DMS53 (cell line): ENCODE measurements around the gene LARP1.
"Not testable (repeated sequence)": the region's sequence is repeated elsewhere in the genome, so short reads cannot be mapped to it uniquely, and the experiment has no call there.

Experiments used
- DNase-seq: peaks from one replicate; lab custom pipeline; 2025; lab: John Stamatoyannopoulos, UW

The LARP1 gene

GRCh38 chr5:154793599-154794524, 38.7 kb downstream of the LARP1 start:
- DNase-seq, result no peak

DNA sequence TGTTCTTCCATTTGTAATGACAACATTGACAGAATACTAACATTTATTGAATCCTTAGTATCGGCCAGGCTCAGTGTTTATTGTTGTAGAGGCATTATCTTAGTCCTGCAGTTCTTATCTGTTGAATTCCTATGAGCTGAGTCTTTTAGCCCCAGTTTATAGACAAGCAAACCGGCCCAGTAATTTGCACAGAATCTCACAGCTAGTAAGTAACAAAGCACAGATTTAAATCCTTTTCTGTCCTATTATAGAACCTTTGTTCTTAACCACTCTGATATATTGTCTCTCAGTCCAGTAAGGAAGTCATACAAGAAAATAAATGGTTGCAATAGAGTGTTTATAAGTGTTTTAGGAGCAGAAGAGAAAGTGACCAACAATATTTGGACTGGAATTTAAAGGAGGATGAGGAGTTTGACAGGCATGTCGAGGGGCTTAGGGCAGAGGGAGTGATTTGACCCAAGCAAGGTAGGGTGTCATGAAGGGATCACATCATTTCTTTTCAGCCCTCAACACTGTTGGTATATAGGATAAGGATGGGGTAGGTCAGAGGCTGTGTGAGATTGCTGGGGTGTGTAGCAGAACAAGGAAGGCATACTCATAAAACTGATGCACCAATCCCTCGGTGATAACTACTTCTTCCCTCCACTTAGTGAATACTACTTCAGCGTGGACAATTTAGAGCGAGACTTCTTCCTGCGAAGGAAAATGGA, 39.5 kb downstream of the LARP1 start:
- DNase-seq, result no peak

GRCh38 chr5:154795235-154795596, 40.0 kb downstream of the LARP1 start:
- DNase-seq, result no peak

- DNase-seq, result no peak
These were observed 42.6 kb downstream of the LARP1 start for GRCh38 chr5:154797762-154798161.

GRCh38 chr5:154800582-154800981, 45.4 kb downstream of the LARP1 start:
- DNase-seq, result no peak

DNA sequence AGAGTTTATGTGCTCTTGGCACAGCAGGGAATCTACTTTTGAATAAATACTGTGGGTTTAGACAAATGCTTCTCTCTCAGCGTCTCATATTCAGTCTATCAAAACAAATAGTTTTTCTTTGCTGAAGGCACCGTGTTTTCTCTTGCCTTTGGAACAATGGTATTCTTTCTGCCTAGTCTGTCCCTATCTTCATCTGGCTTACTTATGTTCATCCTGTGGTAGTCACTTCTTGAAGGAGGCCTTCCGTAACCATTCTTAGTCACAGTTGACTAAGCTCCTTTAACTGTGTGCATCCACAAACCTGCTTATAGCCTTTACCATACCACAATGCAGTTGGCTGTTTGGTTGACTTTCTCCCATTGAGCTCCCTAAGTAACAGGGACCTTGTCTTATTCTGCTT, 45.9 kb downstream of the LARP1 start:
- no peak for DNase-seq

DNA sequence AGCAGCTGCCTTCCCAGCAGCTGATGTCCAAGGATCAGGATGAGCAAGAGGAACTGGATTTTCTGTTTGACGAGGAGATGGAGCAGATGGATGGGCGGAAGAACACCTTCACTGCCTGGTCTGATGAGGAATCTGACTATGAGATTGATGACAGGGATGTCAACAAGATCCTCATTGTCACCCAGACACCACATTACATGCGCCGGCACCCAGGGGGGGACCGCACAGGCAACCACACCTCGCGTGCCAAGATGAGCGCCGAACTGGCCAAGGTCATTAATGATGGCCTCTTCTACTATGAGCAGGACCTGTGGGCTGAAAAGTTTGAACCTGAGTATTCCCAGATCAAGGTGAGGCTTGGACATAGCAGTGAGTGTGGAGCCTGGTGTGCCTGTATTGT, 46.9 kb downstream of the LARP1 start:
- DNase-seq, result no peak

DNA sequence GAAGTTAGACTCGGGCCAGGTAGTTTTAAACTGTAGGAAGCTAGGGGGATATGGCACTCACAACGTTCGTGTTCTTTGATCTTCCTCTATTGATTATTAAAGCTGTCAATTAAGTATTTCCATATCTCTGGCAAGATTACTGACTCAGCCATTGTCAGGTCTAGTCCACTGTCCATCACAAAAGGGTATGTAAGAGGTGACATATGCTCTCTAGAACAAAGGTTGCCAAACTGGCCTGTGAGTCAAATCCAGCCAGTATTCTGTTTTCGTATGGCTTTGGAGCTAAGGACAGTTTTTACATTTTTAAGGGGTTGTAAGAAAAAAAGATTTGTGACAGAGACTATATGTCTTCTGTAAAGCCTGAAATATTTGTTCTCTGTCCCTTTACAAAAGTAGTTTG, 51.0 kb downstream of the LARP1 start:
- no peak for DNase-seq

DNA sequence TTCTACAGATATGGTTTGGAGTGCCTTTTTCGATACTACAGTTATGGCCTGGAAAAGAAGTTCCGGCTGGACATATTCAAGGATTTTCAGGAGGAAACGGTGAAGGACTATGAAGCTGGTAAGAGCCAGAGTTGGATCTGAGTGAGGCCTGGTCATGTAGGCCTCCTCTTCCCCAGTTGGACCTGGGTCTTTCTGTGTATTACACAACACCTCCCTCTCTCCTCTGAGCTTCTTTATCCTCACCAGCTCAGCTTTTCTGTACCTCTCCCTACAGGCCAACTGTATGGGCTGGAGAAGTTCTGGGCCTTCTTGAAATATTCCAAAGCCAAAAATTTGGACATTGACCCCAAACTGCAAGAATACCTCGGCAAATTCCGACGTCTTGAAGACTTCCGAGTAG, 56.1 kb downstream of the LARP1 start:
- DNase-seq, result no peak

GRCh38 chr5:154811653-154812465, 56.7 kb downstream of the LARP1 start:
- DNase-seq, result peak; percentile 77

DNA sequence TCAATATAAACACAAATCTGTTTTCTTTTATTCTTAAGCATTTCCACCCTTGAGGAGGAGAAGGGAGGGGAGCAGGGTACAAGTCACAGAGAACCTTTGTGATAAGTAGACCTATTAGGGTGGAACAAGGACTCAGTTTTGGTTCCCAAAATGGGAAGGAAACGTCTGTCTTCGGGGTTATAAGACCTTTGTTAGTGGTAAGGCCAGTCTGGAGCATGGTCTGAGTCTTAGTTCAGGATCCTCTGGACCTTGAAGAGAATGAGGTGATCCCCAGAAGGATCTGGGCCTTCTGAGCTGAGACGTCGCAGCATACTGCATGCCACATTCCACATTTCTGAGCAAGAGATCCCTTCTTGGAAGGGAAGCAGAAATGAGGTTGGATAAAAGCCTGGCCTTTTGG, 58.0 kb downstream of the LARP1 start:
- DNase-seq, result no peak

- DNase-seq, result no peak
These were observed 58.6 kb downstream of the LARP1 start for GRCh38 chr5:154813736-154814135.

DNA sequence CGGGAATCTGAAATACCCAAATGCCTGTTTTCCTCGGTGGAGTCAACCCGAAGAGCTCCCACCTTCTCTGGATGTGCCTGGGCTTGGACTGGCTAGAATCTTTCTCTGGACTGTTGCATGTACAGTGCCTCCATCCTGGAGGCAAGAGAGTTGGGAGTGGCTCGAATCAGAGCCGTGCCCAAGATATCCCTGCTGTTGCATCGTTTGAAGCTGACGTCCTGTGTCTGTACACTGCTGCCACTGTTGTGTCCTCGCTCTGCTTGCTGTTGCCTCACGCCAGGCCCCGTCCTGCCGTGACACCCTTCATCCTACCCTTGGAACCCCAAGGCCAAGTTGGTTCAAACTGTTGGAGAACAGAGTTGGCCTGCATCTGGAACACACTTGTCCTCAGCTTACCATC, 59.8 kb downstream of the LARP1 start:
- DNase-seq, result no peak

GRCh38 chr5:154815684-154816247, 60.6 kb downstream of the LARP1 start:
- DNase-seq, result no peak

DNA sequence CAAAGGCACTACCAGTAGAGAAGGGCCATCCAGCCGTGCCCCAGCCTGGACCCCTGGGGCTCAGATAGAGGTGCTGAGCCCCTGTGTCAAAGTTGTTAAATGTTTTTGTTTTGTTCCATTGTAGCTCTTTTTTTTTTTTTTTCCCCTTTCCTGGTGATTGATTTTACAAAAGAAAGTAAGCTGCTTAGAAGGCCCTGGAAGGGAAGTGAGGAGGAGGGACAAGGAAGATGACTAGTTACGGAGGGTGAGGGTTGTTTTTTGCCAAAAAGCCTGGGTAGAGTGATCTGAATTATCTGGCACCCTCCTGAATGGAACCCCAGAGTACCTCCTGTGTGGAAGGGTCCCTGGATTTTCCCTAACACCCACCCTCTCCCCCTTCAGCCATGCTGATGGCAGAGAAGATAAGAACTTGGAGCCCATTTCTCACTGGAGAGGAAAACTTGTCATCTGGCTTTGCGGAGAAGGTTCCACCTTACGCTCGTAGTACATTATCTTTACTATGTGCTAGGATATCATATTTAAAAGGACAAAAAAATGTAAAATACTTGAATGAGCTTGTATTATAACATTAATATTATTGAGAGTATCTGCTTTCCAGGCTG, 61.8 kb downstream of the LARP1 start:
- no peak for DNase-seq

GRCh38 chr5:154817815-154818214, 62.6 kb downstream of the LARP1 start:
- no peak for DNase-seq

DNA sequence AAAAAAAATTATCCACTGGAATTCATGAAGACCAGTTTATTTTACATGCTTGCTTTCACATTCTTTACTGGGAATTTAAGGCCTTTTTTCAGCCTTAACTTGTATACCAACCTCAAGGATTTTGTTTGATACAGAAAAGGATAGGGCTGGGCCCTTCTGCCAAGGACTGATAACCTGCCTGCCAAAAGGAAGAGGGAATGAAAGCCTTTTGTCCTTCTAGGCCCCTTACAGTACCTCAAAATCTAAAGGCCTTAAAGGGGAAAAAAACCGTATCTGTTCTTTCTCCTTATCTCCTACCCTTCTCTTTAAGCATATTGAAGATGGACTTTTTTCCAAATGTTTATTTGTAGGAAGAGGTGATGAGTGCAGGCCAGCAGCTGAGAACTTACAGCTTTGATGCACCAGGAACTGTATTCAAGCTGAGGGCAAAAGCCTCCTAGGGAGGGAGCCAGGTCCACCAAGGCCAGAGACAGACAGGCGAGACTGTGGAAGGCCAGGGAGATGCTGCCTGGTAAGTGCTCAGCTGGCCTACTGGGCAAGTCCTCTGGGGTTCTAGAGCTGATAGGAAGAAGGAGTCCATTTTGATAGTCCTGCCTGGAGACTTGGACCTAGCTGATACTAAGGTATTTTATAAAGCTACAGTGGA, 63.4 kb downstream of the LARP1 start:
- DNase-seq, result no peak

- no peak for DNase-seq
These were observed 64.4 kb downstream of the LARP1 start for GRCh38 chr5:154819546-154819945.

DNA sequence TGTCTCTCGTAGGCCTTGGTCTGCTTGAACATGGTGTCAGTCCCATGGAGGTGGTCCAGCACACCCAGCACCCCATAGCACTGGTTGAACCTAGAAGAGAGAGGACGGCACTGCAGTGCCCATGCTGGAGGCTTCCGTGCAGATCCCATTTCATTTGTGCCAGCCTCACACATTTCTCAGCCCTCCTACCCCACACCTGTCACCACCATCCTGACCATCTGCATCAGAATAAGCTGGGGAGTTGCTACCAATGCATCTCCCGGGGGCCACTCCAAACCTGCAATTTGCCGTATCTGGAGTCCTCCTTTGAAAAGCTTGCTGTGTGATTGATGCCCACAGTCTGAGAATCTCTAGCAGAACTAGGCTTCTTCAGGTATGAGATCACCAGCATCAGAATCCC, 65.2 kb downstream of the LARP1 start:
- DNase-seq, result no peak

GRCh38 chr5:154822896-154823295, 67.7 kb downstream of the LARP1 start:
- not testable (repeated sequence) for DNase-seq

GRCh38 chr5:154823605-154824004, 68.4 kb downstream of the LARP1 start:
- no peak for DNase-seq
